Fibroblast of mammary gland (primary cell): ENCODE measurements around the gene TMEM38B.
"Not testable (repeated sequence)": the region's sequence is repeated elsewhere in the genome, so short reads cannot be mapped to it uniquely, and the experiment has no call there.

Experiments used
- DNase-seq: peaks from one replicate; pipeline ENCODE4 v3.0.0-alpha.2; 2010; ENCODE audit warnings: low read depth
- H3K4me3 ChIP-seq: 2 replicates; pipeline ENCODE4 v1.5.1; 2011; ENCODE audit warnings: low read depth, mild to moderate bottlenecking, low read length, moderate library complexity; ENCODE audit not compliant: control insufficient read depth
- CTCF ChIP-seq: conservative IDR thresholded peaks from 2 replicates; pipeline ENCODE4 v1.5.1; 2011; ENCODE audit warnings: low read depth, low read length, inconsistent platforms; ENCODE audit not compliant: control insufficient read depth, insufficient read depth

The TMEM38B gene

GRCh38 chr9:105737205-105737604 lies 42.9 kb downstream of the TMEM38B start:
- no peak for DNase-seq
- H3K4me3 ChIP-seq, result no peak overlapping the region
- no peak for TF ChIP-seq CTCF

GRCh38 chr9:105742088-105742487 lies 47.7 kb downstream of the TMEM38B start:
- no peak overlapping the region for H3K4me3 ChIP-seq
- TF ChIP-seq CTCF, result no peak
- DNase-seq, result no peak

- DNase-seq, H3K4me3 ChIP-seq: not testable (repeated sequence)
These were observed 53.0 kb downstream of the TMEM38B start for GRCh38 chr9:105747325-105747724.

GRCh38 chr9:105751761-105752160 lies 57.4 kb downstream of the TMEM38B start:
- TF ChIP-seq CTCF, result no peak
- no peak for DNase-seq
- no peak overlapping the region for H3K4me3 ChIP-seq

- H3K4me3 ChIP-seq, result no peak overlapping the region
- no peak for TF ChIP-seq CTCF
- DNase-seq, result peak; percentile 49
These were observed 63.3 kb downstream of the TMEM38B start for GRCh38 chr9:105757496-105758251.

GRCh38 chr9:105760053-105760452 lies 65.7 kb downstream of the TMEM38B start:
- no peak overlapping the region for H3K4me3 ChIP-seq
- DNase-seq, result peak; percentile 18
- TF ChIP-seq CTCF, result no peak

GRCh38 chr9:105782561-105783494 lies 88.5 kb downstream of the TMEM38B start:
- not testable (repeated sequence) for DNase-seq, H3K4me3 ChIP-seq

GRCh38 chr9:105783495-105783872 lies 89.1 kb downstream of the TMEM38B start:
- DNase-seq, H3K4me3 ChIP-seq: not testable (repeated sequence)

- not testable (repeated sequence) for DNase-seq, H3K4me3 ChIP-seq
These were observed 92.5 kb downstream of the TMEM38B start for GRCh38 chr9:105786796-105787195.
